ENCODE measurements around the gene RFX2.
"Not testable (repeated sequence)": the region's sequence is repeated elsewhere in the genome, so short reads cannot be mapped to it uniquely, and the experiment has no call there.

Gene RFX2

DNA sequence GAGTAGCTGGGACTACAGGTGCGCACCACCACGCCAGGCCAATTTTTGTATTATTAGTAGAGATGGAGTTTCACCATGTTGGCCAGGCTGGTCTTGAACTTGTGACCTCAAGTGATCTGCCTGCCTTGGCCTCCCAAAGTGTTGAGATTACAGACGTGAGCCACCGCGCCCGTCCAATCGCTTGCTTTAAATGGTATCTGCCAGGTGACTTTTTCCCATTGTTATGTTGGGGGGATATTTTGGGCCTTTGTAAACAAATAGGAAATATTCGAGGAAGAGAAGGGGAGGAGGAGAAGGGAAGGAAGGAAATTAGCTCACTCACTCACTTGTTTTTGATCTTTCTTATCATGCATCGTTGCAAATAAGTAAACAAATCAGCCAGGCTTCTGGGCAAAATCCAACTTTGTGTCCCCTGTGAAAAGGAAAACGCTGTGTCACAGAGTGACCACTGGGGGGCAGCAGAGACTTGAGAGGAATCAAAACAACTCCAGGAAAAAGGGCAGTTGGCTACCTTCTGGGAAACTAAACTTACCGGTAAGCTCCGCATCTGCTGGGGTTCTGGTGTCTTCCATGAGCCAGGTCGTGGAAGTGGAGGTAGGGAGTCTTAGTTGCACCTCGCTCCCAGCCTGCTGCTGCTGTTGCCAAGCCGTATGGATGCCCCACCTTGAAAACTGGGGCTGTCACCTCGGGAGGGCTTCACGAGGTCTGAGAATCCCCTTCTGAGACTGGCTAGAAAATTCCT lies 123.1 kb downstream of the RFX2 start:
- peak; percentile 67 for DNase-seq

DNA sequence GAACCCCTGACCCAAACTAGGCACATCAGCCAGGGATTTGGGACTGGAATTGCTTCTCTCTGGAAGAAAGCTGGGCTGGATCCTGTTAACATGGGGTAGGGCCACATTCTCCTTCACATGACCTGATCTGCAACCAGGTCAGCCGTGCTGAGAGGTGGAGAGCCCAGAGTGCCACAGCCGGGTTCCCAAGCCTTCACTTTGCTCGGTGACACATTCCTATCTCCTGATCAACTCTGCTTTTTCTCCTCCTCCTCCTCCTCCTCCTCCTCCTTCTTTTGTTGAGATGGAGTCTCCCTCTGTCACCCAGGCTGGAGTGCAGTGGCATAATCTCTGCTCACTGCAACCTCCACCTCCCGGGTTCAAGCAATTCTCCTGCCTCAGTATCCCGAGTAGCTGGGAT lies 124.5 kb downstream of the RFX2 start:
- DNase-seq: not testable (repeated sequence)

DNA sequence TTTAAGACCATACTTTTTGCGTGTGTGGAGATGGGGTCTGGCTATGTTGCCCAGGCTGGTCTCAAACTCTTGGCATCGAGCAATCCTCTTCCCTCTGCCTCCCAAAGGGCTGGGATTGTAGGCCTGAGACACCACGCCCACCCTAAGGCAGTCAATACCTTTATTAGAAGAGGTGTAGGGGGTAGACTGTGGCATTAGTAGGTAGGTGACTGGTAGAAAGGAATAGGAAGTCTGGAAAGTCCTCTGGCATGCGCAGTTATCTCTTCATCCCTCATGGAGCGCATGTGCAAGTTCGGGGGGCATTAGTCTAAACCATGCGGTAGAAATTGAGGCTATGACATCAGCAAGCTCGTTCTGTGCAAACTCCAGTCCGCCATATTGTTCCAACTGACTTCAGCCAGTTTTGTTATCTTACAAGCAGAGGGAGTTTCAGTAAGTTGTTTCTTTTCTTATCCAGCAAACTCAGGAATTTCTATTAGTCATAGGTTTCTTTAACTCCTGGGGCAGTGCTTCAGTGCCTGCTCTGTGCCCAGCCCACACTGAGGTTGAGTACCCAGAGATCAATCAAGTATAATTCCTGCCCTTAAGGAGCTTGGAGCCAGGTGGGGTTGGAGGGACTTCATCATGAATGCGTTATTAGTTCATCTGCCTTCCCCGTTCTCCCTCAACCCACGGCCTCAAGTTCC lies 125.1 kb downstream of the RFX2 start:
- peak; percentile 28 for DNase-seq

DNA sequence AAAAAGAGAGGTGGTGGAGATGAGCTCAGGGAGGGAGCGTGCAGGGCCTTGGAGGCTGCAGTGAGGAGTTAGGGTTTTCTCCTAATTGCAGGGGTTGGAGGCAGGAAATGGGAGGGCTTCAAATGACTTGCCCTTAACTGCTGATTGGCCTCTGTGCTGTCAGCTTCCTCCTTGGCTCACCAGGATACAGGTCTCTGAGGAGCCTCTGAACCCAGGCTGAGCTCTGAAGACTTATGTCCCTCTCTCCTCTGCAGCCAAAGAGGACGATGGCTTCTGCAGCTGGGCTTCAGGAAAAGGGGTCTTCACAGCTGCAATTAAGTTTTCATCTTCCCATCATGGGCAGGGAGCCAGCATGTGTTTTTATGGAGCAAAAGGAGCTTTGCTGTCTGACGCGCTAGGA lies 125.7 kb downstream of the RFX2 start:
- no peak for DNase-seq

DNA sequence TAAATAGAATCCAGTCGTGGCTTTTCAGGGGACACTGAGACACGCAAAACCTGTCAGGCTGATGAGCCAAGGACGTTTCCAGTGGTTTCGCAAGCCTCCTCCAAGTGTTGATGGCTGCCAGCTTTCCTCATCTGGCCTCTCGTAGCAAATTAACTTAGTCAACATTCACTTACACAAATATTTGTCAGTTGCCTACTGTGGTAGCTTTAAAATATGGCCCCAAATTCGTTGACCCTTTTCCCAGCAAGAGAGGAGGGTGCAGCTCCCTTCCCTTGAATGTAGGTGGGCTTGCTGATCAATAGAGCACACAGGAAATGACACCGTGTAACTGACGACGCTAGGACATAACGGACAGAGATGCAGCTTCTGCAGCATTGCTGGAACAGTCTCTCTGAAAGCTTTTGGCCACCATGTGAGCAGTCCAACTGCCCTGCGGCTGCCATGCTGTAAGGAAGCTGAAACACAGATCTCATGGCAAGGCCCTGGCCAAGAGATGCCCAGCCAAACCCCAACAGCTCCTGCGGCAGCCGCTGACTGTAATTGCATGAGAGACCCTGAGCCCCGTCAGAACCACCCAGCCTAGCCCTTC lies 126.8 kb downstream of the RFX2 start:
- DNase-seq: peak; percentile 23

DNA sequence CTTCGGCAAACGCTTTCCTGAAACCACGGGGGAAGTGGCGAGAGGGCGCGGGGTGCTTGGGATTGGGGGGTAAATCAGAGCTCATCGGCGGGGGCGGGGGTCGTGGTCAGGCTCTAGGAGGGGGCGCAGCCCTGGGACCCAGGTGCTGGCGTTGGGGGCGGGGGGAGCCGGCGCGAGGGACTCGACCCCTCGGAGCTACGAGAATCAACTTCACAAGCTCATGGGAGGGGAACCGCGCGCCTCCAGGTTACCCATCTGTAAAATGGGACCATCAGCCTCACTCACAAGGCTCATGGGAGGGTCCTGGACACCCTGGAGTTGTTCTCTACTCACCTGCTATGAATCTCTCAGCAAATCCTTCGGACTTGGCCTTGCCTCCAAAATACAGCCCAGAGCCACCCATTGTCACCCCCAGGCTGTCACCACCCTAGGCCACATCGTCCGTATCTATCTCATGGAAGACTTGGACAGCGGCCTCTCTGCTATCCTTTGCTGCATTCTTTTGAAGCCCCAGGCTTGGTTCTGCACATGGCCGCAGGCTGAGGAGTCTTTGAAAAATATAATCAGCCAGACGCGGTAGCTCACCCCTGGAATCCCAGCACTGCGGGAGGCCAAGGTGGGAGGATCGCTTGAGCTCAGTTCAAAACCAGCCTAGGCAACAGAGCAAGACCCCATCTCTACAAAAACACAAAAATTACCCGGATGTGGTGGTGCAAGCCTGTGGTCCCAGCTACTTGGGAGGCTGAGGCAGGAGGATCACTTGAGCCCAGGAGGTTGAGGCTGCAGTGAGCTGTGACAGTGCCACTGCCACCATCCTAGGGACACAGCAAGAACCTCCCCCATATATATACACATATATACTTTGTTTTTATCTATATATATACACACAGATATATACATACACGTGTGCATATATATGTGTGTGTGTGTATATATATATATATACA lies 131.4 kb downstream of the RFX2 start:
- no peak for DNase-seq

DNA sequence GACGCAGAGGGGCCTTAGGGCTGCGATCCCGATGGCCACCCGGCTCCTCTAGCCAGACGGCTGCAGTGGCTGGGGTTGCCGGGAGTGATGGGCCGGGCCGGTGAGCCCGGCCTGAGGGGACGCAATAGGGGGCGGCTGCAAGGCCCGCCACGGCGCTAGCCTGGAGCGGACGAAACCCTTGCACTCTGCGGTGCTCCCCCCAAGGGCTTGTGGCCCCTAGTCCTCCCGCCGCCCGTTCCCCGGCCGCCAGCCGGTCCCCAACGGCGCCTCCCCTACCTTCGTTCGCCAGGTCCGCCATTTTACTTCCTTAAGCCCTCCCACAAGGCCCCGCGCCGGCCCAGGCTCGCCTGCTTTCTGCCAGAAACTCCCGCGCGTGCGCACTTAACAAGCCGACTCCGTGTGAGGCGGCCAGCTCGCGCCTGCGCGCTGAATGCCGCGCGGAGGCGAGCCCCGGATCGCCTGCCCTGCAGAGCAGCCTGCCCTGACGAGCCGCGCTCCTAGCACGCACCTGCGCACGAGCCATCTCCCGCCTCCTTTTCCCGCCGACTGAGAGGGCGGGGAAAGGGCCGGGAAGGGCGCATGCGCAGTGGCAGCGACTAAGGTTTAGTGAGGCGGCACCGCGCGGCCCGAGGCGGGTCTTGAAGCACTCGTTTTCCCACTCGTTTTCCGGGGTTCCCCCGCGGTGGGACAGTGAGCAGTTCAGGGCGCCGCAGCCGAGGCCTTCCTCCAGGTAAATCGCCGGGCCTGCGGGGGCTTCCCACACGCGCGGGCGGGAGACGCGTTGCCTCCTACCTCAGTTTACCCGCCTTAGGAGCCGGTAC lies 132.3 kb downstream of the RFX2 start, which contains the start of gene RANBP3:
RANBP3 (minus strand) TSS at position 356 of the 821 bp plus-strand sequence; CDS start at position 298, 58 bp downstream.
- DNase-seq: peak; percentile 99

DNA sequence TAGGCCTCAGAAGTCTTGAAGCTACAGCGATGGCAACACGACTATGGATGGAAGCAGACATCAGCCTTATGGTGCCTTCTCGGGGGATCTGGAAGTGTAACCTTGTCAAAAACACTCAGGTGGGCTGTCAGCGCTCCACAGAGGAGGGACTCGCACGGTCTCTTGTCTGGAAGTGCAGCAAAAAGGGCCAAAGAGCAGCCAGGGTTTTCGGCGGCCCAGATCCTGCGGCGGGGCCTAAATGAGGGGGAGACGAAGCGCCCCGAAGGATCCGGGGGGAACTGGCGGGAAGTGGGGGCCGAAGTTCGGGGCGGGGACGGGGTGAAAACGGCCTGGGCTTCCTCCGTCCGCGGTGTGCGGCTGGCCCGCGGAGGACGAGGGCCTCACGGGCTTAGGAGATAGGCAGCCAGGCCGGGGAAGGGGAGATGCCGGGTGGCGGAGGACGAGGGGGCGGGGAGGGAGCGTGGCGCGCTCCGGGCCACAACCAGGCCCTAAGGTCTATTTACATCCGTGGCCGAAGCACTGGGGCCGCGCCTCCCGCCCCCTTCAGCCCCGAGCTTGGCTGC lies 133.0 kb downstream of the RFX2 start:
- no peak for DNase-seq

DNA sequence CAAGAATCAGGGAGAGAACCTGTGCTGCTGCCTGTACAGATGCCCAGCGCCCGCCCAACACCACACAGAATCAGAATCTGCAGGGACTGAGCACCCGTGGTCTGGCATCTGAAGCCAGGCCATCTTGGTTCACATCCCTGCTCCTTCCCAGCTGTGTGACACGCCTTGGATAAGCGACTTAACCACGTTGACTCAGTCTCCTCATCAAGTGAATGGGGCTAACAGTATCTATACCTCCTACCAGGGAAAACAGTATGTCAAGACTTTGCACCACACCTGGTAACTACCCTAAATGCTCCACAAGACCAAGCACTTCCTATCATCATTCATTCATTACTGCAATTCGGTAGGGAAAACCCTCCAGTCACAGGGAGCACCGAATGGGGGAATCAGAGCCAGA lies 133.5 kb downstream of the RFX2 start:
- no peak for DNase-seq

DNA sequence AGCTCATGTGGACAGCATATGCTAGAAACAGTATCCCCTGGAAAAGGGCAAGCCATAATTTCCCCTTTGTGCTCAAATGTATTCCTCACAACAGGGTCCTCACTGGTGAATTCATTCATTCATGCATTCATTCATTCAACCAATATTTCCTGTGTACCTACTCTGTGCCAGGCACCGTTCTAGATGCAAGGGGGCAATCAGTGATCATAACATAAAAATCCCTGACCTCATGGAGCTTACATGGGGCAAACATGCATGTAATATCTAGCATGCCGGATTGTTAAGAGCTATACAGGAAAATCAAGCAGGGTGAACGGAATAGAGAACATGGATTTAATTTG lies 134.9 kb downstream of the RFX2 start:
- no peak for DNase-seq

DNA sequence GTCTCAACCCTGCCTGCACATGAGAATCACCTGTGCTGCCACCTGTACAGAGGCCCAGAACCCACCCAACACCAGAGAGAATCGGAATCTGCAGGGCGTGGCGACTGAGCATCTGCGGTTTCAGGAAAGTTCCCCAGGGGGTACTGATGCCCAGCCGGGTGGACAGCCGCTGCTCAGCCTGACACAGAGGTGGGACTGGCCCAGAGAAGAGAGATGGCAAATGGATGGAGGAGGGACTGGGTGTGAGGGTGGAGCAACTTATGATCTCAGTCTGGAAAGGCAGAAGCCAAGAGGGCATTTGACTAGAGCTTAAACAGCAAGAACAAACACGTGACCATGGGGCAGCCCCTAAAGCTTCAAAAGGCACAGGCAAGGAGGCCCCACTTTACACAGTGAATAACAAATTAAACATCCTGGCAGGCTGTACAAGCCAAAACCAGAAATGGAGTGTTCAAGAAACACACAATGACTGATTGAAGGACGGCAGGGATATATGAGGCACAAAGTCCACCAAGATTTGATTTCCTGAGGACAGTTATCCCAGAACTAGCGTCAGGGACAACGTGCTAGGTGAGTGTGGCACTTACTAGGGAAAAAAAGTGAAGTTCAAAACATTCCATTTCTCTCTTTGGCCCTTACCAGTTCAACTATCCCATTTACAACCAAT lies 135.4 kb downstream of the RFX2 start:
- no peak for DNase-seq

DNA sequence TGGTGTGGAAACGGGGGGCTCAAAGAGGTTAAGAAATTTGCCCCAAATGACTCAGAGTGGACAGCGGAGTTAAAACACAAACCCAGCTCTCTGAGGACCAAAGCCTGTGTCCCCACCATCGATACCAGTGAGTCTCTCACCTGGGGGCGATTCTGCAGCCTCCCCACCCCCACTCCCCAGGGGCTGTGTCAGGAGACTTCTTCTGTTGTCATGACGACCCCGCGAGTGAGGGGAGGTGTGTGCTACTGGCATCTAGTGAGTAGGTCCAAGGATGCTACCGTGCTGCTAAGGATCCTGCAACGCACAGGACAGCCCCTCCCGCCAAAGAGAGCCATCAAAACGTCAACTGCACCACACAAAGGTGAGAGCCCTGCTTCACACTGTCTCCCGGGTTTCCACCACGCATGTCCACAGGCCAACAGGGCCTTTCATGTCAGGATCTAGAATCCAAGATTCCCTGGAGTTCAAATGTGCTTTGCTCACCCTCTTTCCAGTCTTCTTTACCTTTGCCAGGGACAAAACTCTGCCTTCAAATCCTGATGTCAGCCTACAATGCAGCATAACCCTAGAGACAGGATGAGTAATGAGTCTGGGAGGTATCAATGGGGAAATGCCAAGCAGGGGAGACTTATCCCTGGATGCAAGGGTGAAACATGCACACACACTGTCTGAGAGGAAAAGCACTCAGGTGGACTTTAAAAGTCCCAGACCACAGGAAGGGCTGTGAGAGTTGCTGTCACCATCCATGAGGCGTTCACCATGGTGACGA lies 136.2 kb downstream of the RFX2 start:
- DNase-seq: no peak

DNA sequence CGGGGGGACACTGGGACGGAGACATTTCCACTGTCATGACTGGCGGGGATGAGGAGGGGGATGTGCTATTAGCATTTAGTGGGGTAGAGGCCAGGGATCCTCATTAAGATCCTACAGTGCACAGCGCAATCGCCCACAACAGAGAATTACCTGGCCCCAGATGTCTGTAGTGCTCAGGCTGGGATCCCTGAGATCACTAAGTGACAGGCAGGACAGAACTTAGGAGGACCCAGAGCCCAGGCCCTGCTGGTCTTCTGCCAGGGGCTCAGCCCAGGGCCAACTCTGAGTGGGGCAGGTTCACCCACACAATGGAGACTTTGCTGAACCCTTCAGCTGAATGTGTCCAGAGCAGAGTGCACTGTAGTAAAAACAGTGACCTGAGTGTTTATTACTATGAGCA lies 136.9 kb downstream of the RFX2 start:
- no peak for DNase-seq

DNA sequence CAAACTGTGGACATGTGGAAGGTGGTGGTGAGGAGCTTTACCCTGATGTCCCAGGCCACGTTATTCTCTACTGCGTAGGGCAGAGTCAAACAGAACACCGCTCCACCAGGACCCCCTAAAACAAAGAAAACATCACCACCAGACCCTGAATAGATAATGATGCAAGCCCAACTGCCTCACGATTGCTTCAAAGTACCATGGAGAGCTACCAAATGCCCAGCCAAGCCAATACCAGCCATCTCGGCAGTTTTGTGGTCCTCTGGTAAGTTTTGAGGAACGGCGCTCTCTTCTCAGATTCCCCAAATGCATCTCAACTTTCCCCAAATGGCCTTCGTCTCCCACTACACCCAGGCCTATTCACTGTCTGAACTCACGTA lies 138.0 kb downstream of the RFX2 start:
- DNase-seq: no peak

DNA sequence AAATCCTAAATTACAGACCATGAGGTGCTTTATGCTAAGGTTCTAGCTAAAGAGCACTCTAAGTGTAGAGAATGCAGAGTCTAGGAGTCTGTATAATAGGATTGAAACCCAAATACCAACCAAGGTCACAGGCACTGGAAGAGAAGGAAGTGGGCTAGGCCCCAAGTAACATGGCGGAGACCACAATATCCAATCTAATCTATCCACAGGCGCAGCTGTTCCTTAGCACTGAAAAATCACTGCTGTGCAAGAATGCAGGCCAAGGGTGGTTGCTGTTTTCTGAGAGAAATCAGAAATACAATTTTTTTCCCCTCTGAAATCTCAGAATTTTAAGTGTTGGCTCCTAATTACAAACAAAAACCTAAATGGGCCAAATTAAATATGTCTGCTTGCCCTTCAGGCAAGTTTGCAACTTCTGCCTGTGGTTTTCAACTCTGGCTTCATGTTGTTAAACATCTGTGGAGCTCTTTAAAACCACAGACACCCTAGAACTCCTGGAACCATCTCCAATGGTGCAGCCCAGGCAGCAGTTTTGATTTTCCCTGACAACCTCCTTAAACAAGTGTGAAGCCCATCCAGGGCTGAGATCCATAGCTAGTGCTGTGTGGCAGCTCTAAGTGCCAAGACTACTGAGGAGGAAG lies 138.5 kb downstream of the RFX2 start:
- DNase-seq: no peak

DNA sequence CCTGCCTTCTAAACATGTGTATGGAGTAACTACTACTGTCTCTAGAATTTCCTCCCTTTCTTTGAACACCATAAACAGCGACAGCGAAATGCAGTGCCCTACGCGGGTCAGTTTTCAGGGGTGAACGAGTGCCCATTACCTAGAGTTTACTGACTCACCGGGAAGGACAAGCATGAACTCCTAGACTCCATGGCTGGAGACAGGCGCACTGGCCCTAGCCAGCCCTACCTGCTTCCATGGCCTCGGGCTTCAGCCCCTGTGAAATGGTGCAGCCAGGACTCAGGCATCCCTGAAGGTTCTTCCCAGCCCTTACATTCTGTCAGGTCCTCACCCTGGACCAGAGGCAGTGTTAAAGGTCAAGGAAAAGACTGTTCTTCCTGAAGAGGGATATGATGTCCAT lies 140.8 kb downstream of the RFX2 start:
- no peak for DNase-seq

DNA sequence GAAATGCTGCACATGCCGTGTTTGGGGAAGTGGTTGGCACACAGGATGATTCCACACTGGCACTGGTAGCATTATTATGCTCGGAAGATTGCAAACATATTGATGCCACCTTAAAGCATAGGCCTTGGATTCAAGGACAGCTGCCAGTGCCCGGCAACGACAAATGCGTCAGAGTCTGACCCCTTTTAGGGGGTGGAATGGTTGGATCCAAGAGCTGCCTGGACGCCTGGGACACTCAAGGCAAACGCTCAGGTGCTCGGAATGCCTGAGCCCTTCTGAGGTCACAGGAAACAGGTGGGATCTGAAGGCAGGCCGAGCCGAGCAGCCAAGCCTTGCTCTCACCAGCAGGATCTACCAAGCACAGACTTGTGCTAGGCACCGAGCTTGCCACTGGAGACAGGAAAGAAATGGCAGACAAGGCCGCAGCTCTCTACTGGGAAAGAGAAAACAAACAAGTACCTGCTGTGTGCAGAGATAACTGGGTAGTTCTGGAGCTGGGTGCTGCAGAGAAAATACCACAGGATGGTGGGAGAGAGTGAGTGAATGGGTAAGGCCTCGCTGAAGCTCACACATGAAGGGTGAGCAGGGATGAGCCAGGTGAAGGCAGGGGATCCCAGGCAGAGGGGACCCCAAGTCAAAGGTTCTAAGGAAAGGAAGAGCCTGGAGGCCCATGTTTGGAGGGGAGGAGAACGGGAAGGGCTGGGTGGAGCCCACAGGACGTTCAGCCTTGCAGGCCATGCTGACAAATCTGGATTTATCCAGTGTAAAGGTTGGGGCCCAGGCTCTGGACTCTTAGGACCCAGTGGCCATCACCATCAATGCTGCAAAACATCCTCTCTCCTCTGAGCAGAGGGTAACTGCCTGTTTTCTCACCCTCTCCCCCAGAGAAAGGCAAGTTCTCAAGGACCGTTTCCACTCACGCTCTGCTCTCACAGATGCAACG lies 141.6 kb downstream of the RFX2 start:
- DNase-seq: no peak

DNA sequence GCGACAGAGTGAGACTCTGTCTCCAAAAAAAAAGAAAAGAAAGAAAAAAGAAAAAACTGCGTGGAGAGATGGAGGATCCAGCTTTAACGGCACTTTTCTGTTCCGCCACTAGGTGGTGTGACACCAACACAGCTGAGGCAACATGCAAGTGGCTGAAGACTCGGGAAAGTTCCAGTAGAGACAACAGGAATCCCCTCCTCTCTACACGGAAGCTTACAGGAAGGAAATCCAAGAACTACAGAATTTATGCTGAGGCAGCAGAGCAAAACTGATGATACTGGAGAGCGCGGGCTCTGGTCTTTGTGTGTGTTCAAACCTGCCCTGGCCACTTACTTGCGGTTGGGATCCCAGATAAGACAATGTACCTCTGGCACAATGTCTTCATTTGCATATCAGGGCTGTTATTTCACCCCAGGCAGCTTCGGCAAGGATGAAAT lies 142.3 kb downstream of the RFX2 start:
- DNase-seq: peak; percentile 72

DNA sequence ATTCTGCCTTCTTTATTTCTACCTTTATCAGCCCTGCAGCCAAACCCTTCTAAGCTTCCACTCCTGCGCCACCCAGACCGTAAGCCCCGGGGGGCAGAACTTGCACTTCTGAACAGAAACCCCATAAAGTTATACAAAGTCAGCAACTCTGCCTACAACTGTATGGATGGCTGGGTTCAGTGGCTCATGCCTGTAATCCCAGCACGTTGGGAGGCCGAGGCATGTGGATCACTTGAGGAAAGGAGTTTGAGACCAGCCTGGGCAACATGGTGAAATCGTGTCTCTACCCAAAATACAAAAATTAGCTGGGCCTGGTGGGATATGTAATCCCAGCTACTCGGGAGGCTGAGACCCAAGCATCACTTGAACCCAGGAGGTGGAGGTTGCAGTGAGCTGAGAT lies 142.7 kb downstream of the RFX2 start:
- no peak for DNase-seq
